Lower lobe of right lung (tissue), 2 donors: ENCODE measurements around the gene EVL. TPM values are rescaled to one million over a fixed set of nuclear protein-coding genes. Genes with fewer than 3 reads are reported as not detected.

Source experiments
- ATAC-seq, 2 donors: fragments of 200-7000 bp; cut with Tn5 transposase; one replicate each; pipeline ENCODE4 v1.9.1; 2020 to 2022; ENCODE audit warnings: mild to moderate bottlenecking in 2 of 2, moderate library complexity in 2 of 2
- DNase-seq: peaks from one replicate; pipeline ENCODE4 v3.0.0-alpha.2; 2020
- H3K27ac ChIP-seq: fragments of 200-600 bp; one replicate; pipeline ENCODE4 v1.8.0; 2022
- H3K27me3 ChIP-seq: fragments of 200-600 bp; one replicate; pipeline ENCODE4 v1.8.0; 2022; ENCODE audit warnings: low read depth
- H3K36me3 ChIP-seq: fragments of 200-600 bp; one replicate; pipeline ENCODE4 v1.8.0; 2022; ENCODE audit warnings: mild to moderate bottlenecking
- H3K4me1 ChIP-seq: fragments of 200-600 bp; one replicate; pipeline ENCODE4 v1.8.0; 2022
- H3K4me3 ChIP-seq: fragments of 200-600 bp; one replicate; pipeline ENCODE4 v1.8.0; 2022; ENCODE audit warnings: mild to moderate bottlenecking
- H3K9me3 ChIP-seq: fragments of 200-600 bp; one replicate; pipeline ENCODE4 v1.8.0; 2022
- CTCF ChIP-seq: fragments of 200-600 bp; IDR thresholded peaks from one replicate; pipeline ENCODE4 v1.8.0; 2022; ENCODE audit warnings: antibody characterized with exemption, mild to moderate bottlenecking
- intact Hi-C: fragments of 100-400 bp; cut with DNase I; formaldehyde crosslinking; loops from one replicate; pipeline ENCODE4 v1.11.0; 2022
- long read RNA-seq: library from polyadenylated mRNA; unstranded; transcript quantifications from one replicate; pipeline ENCODE4 v2.0.0, GENCODE V29; 2021
- total RNA-seq: library from RNA; stranded (reverse); fragmentation: NEBNext Ultra II Directional; extraction: Animal tissue kit (Norgen Biotek cat#: 25700); gene quantifications from one replicate; pipeline ENCODE4 v1.2.1, GENCODE V29; 2021
- donor health status: DM: no; HTN: yes; CAD: no; lungs with severe emphysema.

Gene EVL
- 226 TPM for total RNA-seq
- long read RNA-seq, transcript EVL-217 (3 exons, 1,547 nt): minor isoform, 8 of 196 reads
- long read RNA-seq, transcript EVL-201 (14 exons, 1,978 nt): major isoform, 29 of 196 reads
- long read RNA-seq, transcript EVL-202 (14 exons, 2,353 nt): minor isoform, 9 of 196 reads
- long read RNA-seq, transcript EVL-224 (3 exons, 501 nt): minor isoform, 17 of 196 reads
- long read RNA-seq, partial matches to known transcripts: 41 of 196 reads
- long read RNA-seq, other reads (novel, unspliced or antisense): 85 of 196 reads

GRCh38 chr14:100065111-100065871 lies at the start of gene EVL:
TSS of gene EVL (plus strand) at chr14:100065422. CDS start at chr14:100065501, 79 bp downstream.
- Histone ChIP-seq H3K4me3 (peak within 1 kb of the TSS; percentile 39), H3K9me3 (no peaks in the 10 kb centered on the region), H3K4me1 (peaks cover 39% of the 10 kb centered on the region), H3K27me3 (no peaks in the 10 kb centered on the region), H3K27ac (peak within 1 kb of the TSS; percentile 77), H3K36me3 (no peaks in the 10 kb centered on the region)
- no peak for TF ChIP-seq CTCF
- intact Hi-C loops: no loop called here
- DNase-seq (peak; percentile 87), ATAC-seq (peak; percentile 66 to 78)

GRCh38 chr14:100017553-100017952 lies 47.7 kb upstream of the EVL start:
- peaks cover 26% of the 10 kb centered on the region for H3K4me1 ChIP-seq
- no peak overlapping the region for H3K4me3 ChIP-seq
- H3K36me3 ChIP-seq: no peaks in the 10 kb centered on the region
- ATAC-seq: no peak
- no peak for DNase-seq
- no peak overlapping the region for H3K27ac ChIP-seq
- no peak for TF ChIP-seq CTCF
- no peaks in the 10 kb centered on the region for H3K27me3 ChIP-seq
- H3K9me3 ChIP-seq: no peaks in the 10 kb centered on the region
- intact Hi-C loops: no loop called here

GRCh38 chr14:100018054-100018453 lies 47.2 kb upstream of the EVL start:
- DNase-seq (no peak), ATAC-seq (no peak)
- Histone ChIP-seq H3K9me3 (no peaks in the 10 kb centered on the region), H3K4me1 (peaks cover 26% of the 10 kb centered on the region), H3K36me3 (no peaks in the 10 kb centered on the region), H3K27me3 (no peaks in the 10 kb centered on the region), H3K27ac (peak overlapping the region; percentile 6), H3K4me3 (no peak overlapping the region)
- no peak for TF ChIP-seq CTCF
- intact Hi-C loops: no loop called here

GRCh38 chr14:100018482-100018881 lies 46.7 kb upstream of the EVL start:
- DNase-seq: no peak
- H3K9me3 ChIP-seq: no peaks in the 10 kb centered on the region

GRCh38 chr14:100019156-100019744 lies 46.0 kb upstream of the EVL start:
- intact Hi-C loops: no loop called here
- Histone ChIP-seq H3K9me3 (no peaks in the 10 kb centered on the region), H3K4me1 (peaks cover 29% of the 10 kb centered on the region), H3K4me3 (peak overlapping the region; percentile 2), H3K36me3 (no peaks in the 10 kb centered on the region), H3K27ac (no peak overlapping the region), H3K27me3 (no peaks in the 10 kb centered on the region)
- TF ChIP-seq CTCF: no peak
- ATAC-seq (no peak), DNase-seq (no peak)

More at GRCh38 chr14:100018482-100018881, 46.7 kb upstream of the EVL start:
- no peaks in the 10 kb centered on the region for H3K27me3 ChIP-seq
- intact Hi-C loops: no loop called here
- no peak for ATAC-seq
- no peak overlapping the region for H3K27ac ChIP-seq
- H3K4me1 ChIP-seq: peaks cover 26% of the 10 kb centered on the region
- no peak for TF ChIP-seq CTCF
- no peaks in the 10 kb centered on the region for H3K36me3 ChIP-seq
- H3K4me3 ChIP-seq: no peak overlapping the region
